Loucy (cell line): Measurements from ENCODE around the gene GUCY1A2.

Source experiments
- H2AFZ ChIP-seq: fragments of 200-600 bp; sonication (generic); 2 replicates; pipeline ENCODE4 v1.6.0; 2016; ENCODE audit warnings: antibody characterized with exemption, mild to moderate bottlenecking, low read length, moderate library complexity
- H3F3A ChIP-seq: fragments of 200-600 bp; 2 replicates; pipeline ENCODE4 v1.6.0; 2016; ENCODE audit warnings: antibody characterized with exemption, low read depth, mild to moderate bottlenecking
- H3K27me3 ChIP-seq: fragments of 200-600 bp; sonication (generic); 2 replicates; pipeline ENCODE4 v1.6.1; 2014; ENCODE audit warnings: low read length, mild to moderate bottlenecking; ENCODE audit not compliant: insufficient read depth, poor library complexity, severe bottlenecking
- H3K36me3 ChIP-seq: fragments of 200-600 bp; sonication (generic); 2 replicates; pipeline ENCODE4 v1.6.1; 2016; ENCODE audit warnings: low read length; ENCODE audit not compliant: insufficient read depth
- H3K4me1 ChIP-seq: fragments of 200-600 bp; sonication (generic); 2 replicates; pipeline ENCODE4 v1.5.1; 2014; ENCODE audit warnings: low read length, mild to moderate bottlenecking; ENCODE audit not compliant: insufficient read depth, poor library complexity, severe bottlenecking
- H3K4me2 ChIP-seq: fragments of 200-600 bp; sonication (generic); 2 replicates; pipeline ENCODE4 v1.6.0; 2014; ENCODE audit warnings: antibody characterized with exemption, low read length, low read depth, mild to moderate bottlenecking; ENCODE audit not compliant: poor library complexity, severe bottlenecking
- H3K4me3 ChIP-seq: fragments of 200-600 bp; sonication (generic); 2 replicates; pipeline ENCODE4 v1.5.1; 2014; ENCODE audit warnings: low read length, mild to moderate bottlenecking, mixed read lengths; ENCODE audit not compliant: poor library complexity, severe bottlenecking
- H3K79me2 ChIP-seq: fragments of 200-600 bp; sonication (generic); 2 replicates; pipeline ENCODE4 v1.6.1; 2014; ENCODE audit warnings: low read length; ENCODE audit not compliant: insufficient read depth
- H3K9ac ChIP-seq: fragments of 200-600 bp; sonication (generic); 2 replicates; pipeline ENCODE4 v1.6.0; 2014; ENCODE audit warnings: mild to moderate bottlenecking, low read depth, low read length, moderate library complexity; ENCODE audit not compliant: poor library complexity, severe bottlenecking
- H3K9me2 ChIP-seq: fragments of 200-600 bp; sonication (generic); replicated peaks from 2 replicates; pipeline ENCODE4 v1.6.1; 2016; ENCODE audit warnings: low read depth, low read length, mixed read lengths
- H3K9me3 ChIP-seq: fragments of 200-600 bp; sonication (generic); 2 replicates; pipeline ENCODE4 v1.6.1; 2014; ENCODE audit warnings: mild to moderate bottlenecking, antibody characterized with exemption, low read length, low read depth; ENCODE audit not compliant: insufficient read depth
- H4K20me1 ChIP-seq: fragments of 200-600 bp; sonication (generic); 2 replicates; pipeline ENCODE4 v1.6.0; 2014; ENCODE audit warnings: antibody characterized with exemption, low read length, mild to moderate bottlenecking; ENCODE audit not compliant: insufficient read depth, poor library complexity, severe bottlenecking
- CTCF ChIP-seq: fragments of 200-600 bp; sonication (generic); conservative IDR thresholded peaks from 2 replicates; pipeline ENCODE4 v1.5.1; 2014; ENCODE audit warnings: mild to moderate bottlenecking, antibody characterized with exemption, low read length
- EZH2phosphoT487 ChIP-seq: fragments of 200-600 bp; IDR thresholded peaks from 2 replicates; pipeline ENCODE4 v1.6.1; 2018; ENCODE audit warnings: antibody characterized with exemption, mild to moderate bottlenecking, moderate library complexity, borderline replicate concordance

GUCY1A2 gene

DNA sequence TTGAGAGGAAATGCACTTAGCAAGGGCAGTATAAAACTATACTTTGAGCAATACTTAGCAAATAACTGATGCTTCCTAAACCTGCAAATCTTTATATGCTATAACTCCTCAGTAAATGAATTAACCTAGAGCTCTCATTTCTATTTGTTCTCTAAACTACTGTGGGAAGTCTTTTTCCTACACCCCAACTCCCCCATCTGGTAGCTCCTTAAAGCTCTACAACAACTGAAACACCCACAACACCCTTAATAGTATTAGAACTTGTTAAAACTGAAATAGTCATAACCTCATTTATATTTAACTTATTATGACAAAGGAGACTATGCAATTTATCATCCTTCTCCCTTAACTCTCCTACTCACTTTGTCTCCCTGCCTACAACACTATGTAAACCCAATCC is 43.4 kb downstream of the GUCY1A2 start:
- no peaks in the 10 kb centered on the region for H3K36me3 ChIP-seq
- H3K79me2 ChIP-seq: no peaks in the 10 kb centered on the region
- H3F3A ChIP-seq: no peaks in the 10 kb centered on the region
- no peak overlapping the region for H2AFZ ChIP-seq
- TF ChIP-seq EZH2phosphoT487 (no peak), CTCF (no peak)
- no peaks in the 10 kb centered on the region for H3K4me1 ChIP-seq
- no peak overlapping the region for H3K9ac ChIP-seq
- H3K4me3 ChIP-seq: no peak overlapping the region
- H3K27me3 ChIP-seq: no peaks in the 10 kb centered on the region
- H3K9me3 ChIP-seq: no peaks in the 10 kb centered on the region
- no peak overlapping the region for H3K4me2 ChIP-seq
- H3K9me2 ChIP-seq: no peaks in the 10 kb centered on the region
- H4K20me1 ChIP-seq: no peaks in the 10 kb centered on the region

GRCh38 chr11:106971864-106972263 is 46.4 kb downstream of the GUCY1A2 start:
- Histone ChIP-seq H4K20me1 (no peaks in the 10 kb centered on the region), H3K4me3 (no peak overlapping the region), H3K4me2 (no peak overlapping the region), H2AFZ (no peak overlapping the region), H3K27me3 (no peaks in the 10 kb centered on the region), H3K9ac (no peak overlapping the region), H3K4me1 (no peaks in the 10 kb centered on the region), H3K79me2 (no peaks in the 10 kb centered on the region), H3K9me3 (no peaks in the 10 kb centered on the region), H3K9me2 (no peaks in the 10 kb centered on the region), H3F3A (no peaks in the 10 kb centered on the region), H3K36me3 (no peaks in the 10 kb centered on the region)
- TF ChIP-seq EZH2phosphoT487 (no peak), CTCF (no peak)

DNA sequence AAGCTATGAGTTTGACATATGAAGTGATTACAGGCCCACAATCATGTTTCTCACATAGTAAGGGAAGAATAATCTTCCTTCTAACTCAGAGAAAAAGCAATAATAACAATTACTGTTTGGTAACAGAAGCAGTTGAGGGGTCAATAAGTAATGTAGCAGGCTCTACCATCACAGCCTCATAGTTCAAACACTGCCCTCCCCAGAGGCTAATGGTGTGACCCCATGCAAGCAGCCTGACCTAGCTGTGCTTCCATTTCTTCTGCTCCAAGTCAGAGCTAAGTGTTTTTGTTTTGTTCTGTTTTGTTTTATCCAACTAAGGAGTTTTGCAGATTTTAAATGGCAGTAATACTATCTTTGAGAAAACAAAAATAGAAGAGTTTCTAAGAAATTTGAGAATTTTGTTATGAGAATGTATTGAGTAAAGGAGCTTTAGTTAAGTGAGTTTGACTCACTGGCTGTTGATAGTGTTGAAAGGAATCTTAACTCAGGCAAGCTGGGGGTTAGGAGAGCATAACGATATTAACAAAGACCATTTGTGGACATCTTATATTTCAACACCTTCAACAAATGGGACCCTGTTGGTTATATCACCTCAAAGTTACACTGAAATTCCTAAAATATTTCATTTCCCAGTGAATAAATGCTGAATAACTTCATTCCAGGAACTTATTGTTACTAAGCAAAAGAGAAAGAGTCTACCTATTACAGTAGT is 48.5 kb downstream of the GUCY1A2 start:
- TF ChIP-seq CTCF (no peak), EZH2phosphoT487 (no peak)
- H3K9me3 ChIP-seq: no peaks in the 10 kb centered on the region
- H3K9ac ChIP-seq: no peak overlapping the region
- no peaks in the 10 kb centered on the region for H3K4me1 ChIP-seq
- no peak overlapping the region for H3K4me3 ChIP-seq
- H3K4me2 ChIP-seq: no peak overlapping the region
- H3K79me2 ChIP-seq: no peaks in the 10 kb centered on the region
- H4K20me1 ChIP-seq: no peaks in the 10 kb centered on the region
- H3K9me2 ChIP-seq: no peaks in the 10 kb centered on the region
- no peaks in the 10 kb centered on the region for H3F3A ChIP-seq
- H2AFZ ChIP-seq: no peak overlapping the region
- H3K36me3 ChIP-seq: no peaks in the 10 kb centered on the region
- H3K27me3 ChIP-seq: no peaks in the 10 kb centered on the region
